HFFc6 (cell line): ENCODE measurements around the gene MYO7A. TPM values are rescaled to one million over a fixed set of nuclear protein-coding genes. Genes with fewer than 3 reads are reported as not detected.

Experiments
- DNase-seq: peaks from one replicate; pipeline ENCODE4 v3.0.0-alpha.2; 2018
- H3K27ac Mint-ChIP-seq: 2 replicates; pipeline ENCODE4 v1.8.0; 2020; ENCODE audit warnings: mild to moderate bottlenecking, mixed read lengths
- H3K27me3 Mint-ChIP-seq: 2 replicates; pipeline ENCODE4 v1.8.0; 2021; ENCODE audit warnings: mild to moderate bottlenecking, moderate library complexity, mixed read lengths; ENCODE audit not compliant: insufficient read depth
- H3K36me3 Mint-ChIP-seq: 2 replicates; pipeline ENCODE4 v1.8.0; 2021; ENCODE audit warnings: low read depth, mixed read lengths
- H3K4me1 Mint-ChIP-seq: 2 replicates; pipeline ENCODE4 v1.8.0; 2020; ENCODE audit warnings: low read depth, mixed read lengths
- H3K4me3 Mint-ChIP-seq: 2 replicates; pipeline ENCODE4 v1.8.0; 2020; ENCODE audit warnings: mild to moderate bottlenecking, moderate library complexity, mixed read lengths
- H3K9me3 Mint-ChIP-seq: 2 replicates; pipeline ENCODE4 v1.8.0; 2020; ENCODE audit warnings: mild to moderate bottlenecking, mixed read lengths
- total RNA-seq, 6 experiments: library from RNA; stranded (reverse); fragmentation: NEBNext Ultra II Directional; extraction: Animal tissue kit (Norgen Biotek cat#: 25700); gene quantifications; 2 replicates in 1 of 6; 3 replicates in 5 of 6; pipeline ENCODE4 v1.2.3, GENCODE V29; 2021
- TF ChIP-seq, protein P1 (sequence below): fragments of 200-600 bp; sonication (generic); IDR thresholded peaks from 2 replicates; pipeline ENCODE4 v1.5.0; 2021; ENCODE audit warnings: antibody characterized with exemption, mild to moderate bottlenecking

The MYO7A gene
- total RNA-seq, 6 experiments from 2014 or later: 0.05 to 0.09 TPM; not detected in 4

- no peaks in the 10 kb centered on the region for H3K9me3 Mint-ChIP-seq
- TF ChIP-seq, protein P1, sequence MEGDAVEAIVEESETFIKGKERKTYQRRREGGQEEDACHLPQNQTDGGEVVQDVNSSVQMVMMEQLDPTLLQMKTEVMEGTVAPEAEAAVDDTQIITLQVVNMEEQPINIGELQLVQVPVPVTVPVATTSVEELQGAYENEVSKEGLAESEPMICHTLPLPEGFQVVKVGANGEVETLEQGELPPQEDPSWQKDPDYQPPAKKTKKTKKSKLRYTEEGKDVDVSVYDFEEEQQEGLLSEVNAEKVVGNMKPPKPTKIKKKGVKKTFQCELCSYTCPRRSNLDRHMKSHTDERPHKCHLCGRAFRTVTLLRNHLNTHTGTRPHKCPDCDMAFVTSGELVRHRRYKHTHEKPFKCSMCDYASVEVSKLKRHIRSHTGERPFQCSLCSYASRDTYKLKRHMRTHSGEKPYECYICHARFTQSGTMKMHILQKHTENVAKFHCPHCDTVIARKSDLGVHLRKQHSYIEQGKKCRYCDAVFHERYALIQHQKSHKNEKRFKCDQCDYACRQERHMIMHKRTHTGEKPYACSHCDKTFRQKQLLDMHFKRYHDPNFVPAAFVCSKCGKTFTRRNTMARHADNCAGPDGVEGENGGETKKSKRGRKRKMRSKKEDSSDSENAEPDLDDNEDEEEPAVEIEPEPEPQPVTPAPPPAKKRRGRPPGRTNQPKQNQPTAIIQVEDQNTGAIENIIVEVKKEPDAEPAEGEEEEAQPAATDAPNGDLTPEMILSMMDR: no peak
- H3K4me3 Mint-ChIP-seq: no peak within 1 kb of the TSS
- no peak for DNase-seq
- H3K27ac Mint-ChIP-seq: no peak within 1 kb of the TSS
- no peaks in the 10 kb centered on the region; the same call in 1 of the 2 replicates for H3K27me3 Mint-ChIP-seq
- peaks cover 6% of the 10 kb centered on the region for H3K36me3 Mint-ChIP-seq
- H3K4me1 Mint-ChIP-seq: peaks cover 26% of the 10 kb centered on the region
These were observed 25.5 kb upstream of the MYO7A start, which contains the start of gene OMP for GRCh38 chr11:77102246-77103210. OMP (plus strand) TSS chr11:77102840; CDS start chr11:77102840, 0 bp downstream.

GRCh38 chr11:77103319-77103718, 24.7 kb upstream of the MYO7A start:
- H3K9me3 Mint-ChIP-seq: no peaks in the 10 kb centered on the region
- no peak overlapping the region for H3K4me3 Mint-ChIP-seq
- DNase-seq: no peak
- H3K27me3 Mint-ChIP-seq: peaks cover 2% of the 10 kb centered on the region; the same call in 1 of the 2 replicates
- TF ChIP-seq, protein P1: no peak
- no peak overlapping the region for H3K27ac Mint-ChIP-seq
- peaks cover 34% of the 10 kb centered on the region for H3K4me1 Mint-ChIP-seq
- H3K36me3 Mint-ChIP-seq: peaks cover 6% of the 10 kb centered on the region

- TF ChIP-seq, protein P1: no peak
- Mint-ChIP-seq H3K36me3 (peaks cover 6% of the 10 kb centered on the region), H3K4me3 (no peak overlapping the region), H3K4me1 (peaks cover 48% of the 10 kb centered on the region), H3K27me3 (peaks cover 2% of the 10 kb centered on the region; the same call in 1 of the 2 replicates), H3K27ac (no peak overlapping the region), H3K9me3 (no peaks in the 10 kb centered on the region)
- peak; percentile 22 for DNase-seq
These were observed 23.3 kb upstream of the MYO7A start for GRCh38 chr11:77104727-77105126.

- Mint-ChIP-seq H3K4me3 (no peak overlapping the region), H3K36me3 (no peaks in the 10 kb centered on the region), H3K27me3 (peaks cover 2% of the 10 kb centered on the region), H3K4me1 (peaks cover 59% of the 10 kb centered on the region), H3K9me3 (no peaks in the 10 kb centered on the region), H3K27ac (no peak overlapping the region)
- TF ChIP-seq, protein P1: no peak
- DNase-seq: no peak
These were observed 21.7 kb upstream of the MYO7A start for GRCh38 chr11:77106321-77106720.

DNA sequence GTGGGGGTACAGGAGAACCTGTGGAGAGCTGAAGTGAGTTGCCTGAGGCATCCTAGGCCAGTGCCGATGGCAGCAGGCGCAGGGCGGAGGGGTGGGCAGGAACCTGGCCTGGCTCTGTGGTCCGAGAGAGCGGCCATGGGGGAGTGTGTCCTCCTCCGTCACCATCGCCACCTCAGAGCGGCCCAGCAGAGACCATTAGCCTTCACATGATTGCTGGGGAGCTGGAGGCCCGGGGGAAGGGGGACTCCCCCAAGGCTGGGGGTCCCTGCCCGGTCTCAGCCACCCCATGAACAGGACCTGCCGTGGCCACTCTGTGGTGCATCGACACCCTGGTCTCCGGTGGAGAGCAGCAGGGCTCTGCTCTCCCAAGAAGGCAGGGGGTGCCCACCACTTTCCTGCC, 21.3 kb upstream of the MYO7A start:
- TF ChIP-seq, protein P1: no peak
- no peaks in the 10 kb centered on the region for H3K36me3 Mint-ChIP-seq
- peaks cover 2% of the 10 kb centered on the region for H3K27me3 Mint-ChIP-seq
- H3K27ac Mint-ChIP-seq: no peak overlapping the region
- H3K4me1 Mint-ChIP-seq: peaks cover 63% of the 10 kb centered on the region
- no peak overlapping the region for H3K4me3 Mint-ChIP-seq
- DNase-seq: no peak
- no peaks in the 10 kb centered on the region for H3K9me3 Mint-ChIP-seq
